ENCODE data around the gene NTRK3.

NTRK3 gene

DNA sequence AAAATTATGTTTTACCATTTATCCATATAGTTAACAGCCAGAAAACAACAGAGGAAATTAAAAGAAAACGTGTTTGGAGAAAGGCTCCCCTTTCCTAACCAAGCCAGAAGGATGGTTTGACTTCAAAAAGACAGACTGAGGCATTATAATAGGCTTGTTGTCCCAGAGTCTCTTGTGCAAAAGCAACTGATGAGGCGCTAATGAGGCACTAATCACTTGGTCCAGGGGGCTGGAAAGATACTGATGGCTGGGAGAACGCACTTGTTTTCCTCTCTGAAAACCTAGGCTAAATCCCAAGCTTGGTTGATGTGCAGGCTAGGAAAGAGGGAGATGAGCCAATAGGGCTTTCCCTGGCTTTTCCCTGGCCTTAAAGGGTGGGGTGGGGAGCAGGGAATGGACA lies 389.6 kb downstream of the NTRK3 start:
- no peak overlapping the region for H3K4me3 ChIP-seq (ENCODE audit: control insufficient read depth, low read depth, low read length)
- TF ChIP-seq, protein P1, sequence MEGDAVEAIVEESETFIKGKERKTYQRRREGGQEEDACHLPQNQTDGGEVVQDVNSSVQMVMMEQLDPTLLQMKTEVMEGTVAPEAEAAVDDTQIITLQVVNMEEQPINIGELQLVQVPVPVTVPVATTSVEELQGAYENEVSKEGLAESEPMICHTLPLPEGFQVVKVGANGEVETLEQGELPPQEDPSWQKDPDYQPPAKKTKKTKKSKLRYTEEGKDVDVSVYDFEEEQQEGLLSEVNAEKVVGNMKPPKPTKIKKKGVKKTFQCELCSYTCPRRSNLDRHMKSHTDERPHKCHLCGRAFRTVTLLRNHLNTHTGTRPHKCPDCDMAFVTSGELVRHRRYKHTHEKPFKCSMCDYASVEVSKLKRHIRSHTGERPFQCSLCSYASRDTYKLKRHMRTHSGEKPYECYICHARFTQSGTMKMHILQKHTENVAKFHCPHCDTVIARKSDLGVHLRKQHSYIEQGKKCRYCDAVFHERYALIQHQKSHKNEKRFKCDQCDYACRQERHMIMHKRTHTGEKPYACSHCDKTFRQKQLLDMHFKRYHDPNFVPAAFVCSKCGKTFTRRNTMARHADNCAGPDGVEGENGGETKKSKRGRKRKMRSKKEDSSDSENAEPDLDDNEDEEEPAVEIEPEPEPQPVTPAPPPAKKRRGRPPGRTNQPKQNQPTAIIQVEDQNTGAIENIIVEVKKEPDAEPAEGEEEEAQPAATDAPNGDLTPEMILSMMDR (conservative IDR thresholded peaks at IDR 0.05; ENCODE audit: control insufficient read depth, insufficient read depth, low read depth, low read length), result no peak
- no peak for DNase-seq (ENCODE audit: low read depth)

GRCh38 chr15:87863152-87863551 lies 393.4 kb downstream of the NTRK3 start:
- H3K4me3 ChIP-seq (ENCODE audit: control insufficient read depth, low read depth, low read length), result no peak overlapping the region
- no peak for DNase-seq (ENCODE audit: low read depth)
- TF ChIP-seq, protein P1 (conservative IDR thresholded peaks at IDR 0.05; ENCODE audit: control insufficient read depth, insufficient read depth, low read depth, low read length), result no peak

DNA sequence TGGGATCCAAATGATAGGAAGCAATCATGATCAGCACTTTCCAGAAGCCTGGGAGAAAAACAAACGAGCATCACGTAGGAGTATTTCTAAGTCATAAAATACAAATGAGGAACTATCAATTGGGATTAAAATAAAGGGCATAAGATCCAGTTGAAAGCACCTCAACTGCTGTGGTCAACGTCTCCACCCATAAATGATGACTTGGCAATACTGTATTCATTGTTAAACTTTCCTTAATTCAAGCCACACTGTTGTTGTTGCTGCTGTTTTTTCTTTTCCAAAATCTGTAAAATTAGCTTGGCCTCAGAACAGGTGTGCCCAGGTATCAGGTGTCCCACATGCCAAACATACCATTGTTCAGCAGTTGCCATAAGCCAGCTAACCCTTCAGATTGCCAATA lies 395.8 kb downstream of the NTRK3 start:
- H3K4me3 ChIP-seq (ENCODE audit: control insufficient read depth, low read depth, low read length), result no peak overlapping the region
- TF ChIP-seq, protein P1 (conservative IDR thresholded peaks at IDR 0.05; ENCODE audit: control insufficient read depth, insufficient read depth, low read depth, low read length), result no peak
- DNase-seq (ENCODE audit: low read depth), result no peak

- TF ChIP-seq, protein P1 (conservative IDR thresholded peaks at IDR 0.05; ENCODE audit: control insufficient read depth, insufficient read depth, low read depth, low read length), result no peak
- DNase-seq (ENCODE audit: low read depth), result no peak
- H3K4me3 ChIP-seq (ENCODE audit: control insufficient read depth, low read depth, low read length), result no peak overlapping the region
Measured at GRCh38 chr15:87858651-87859050, 397.9 kb downstream of the NTRK3 start.

DNA sequence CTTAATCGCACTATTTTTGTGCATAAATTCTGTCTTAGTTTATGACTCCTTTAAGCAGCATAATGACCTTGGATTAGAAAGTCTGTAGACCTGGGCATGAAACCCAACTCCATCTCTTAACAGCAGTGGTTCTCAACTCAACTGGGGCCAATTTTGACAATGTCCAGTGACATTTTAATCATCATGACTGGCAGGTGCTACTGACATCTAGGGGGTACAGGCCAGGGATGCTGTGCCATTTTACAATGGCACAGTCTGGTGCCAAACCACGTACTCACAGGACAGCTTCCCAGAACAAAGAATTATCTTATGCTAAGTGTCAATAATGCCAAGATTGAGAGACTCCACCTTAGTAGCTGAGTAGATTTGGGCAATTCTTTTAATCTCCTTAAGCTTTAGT lies 405.0 kb downstream of the NTRK3 start:
- DNase-seq (ENCODE audit: low read depth), result no peak
- no peak overlapping the region for H3K4me3 ChIP-seq (ENCODE audit: control insufficient read depth, low read depth, low read length)
- TF ChIP-seq, protein P1 (conservative IDR thresholded peaks at IDR 0.05; ENCODE audit: control insufficient read depth, insufficient read depth, low read depth, low read length), result no peak

- DNase-seq (ENCODE audit: low read depth), result no peak
- no peak overlapping the region for H3K4me3 ChIP-seq (ENCODE audit: control insufficient read depth, low read depth, low read length)
- TF ChIP-seq, protein P1 (conservative IDR thresholded peaks at IDR 0.05; ENCODE audit: control insufficient read depth, insufficient read depth, low read depth, low read length), result no peak
Measured at GRCh38 chr15:87850916-87851315, 405.6 kb downstream of the NTRK3 start.

DNA sequence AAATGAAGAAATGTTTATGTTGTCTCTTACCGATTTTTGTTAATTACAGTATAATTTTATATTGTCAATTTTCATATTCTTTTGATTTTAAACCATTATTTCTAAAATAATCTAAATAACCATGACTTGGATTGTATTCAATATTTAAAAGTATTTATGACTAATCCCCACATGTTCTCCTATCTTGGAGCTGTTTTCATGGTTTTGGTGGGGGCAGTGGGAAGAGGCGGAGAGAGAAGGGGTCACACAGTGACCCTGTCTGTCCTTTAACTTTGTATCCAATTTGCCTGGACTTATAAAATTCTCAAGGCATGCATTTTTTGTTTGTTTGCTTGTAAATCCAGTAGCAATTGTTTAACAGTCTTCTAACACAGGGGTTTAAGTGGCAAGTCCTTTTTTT lies 407.4 kb downstream of the NTRK3 start:
- H3K4me3 ChIP-seq (ENCODE audit: control insufficient read depth, low read depth, low read length), result no peak overlapping the region
- no peak for DNase-seq (ENCODE audit: low read depth)
- TF ChIP-seq, protein P1 (conservative IDR thresholded peaks at IDR 0.05; ENCODE audit: control insufficient read depth, insufficient read depth, low read depth, low read length), result no peak

Measured in fibroblast of mammary gland (primary cell).